Activated CD8-positive, alpha-beta memory T cell treated with anti-CD3 and anti-CD28 coated beads, Interleukin-2, amount 10 ng/mL, durations not matched to agents 7 days and 5 days (primary cell): ENCODE data around the gene ICE1. TPM values are rescaled to one million over a fixed set of nuclear protein-coding genes. Genes with fewer than 3 reads are reported as not detected.
"Not testable (repeated sequence)": the region's sequence is repeated elsewhere in the genome, so short reads cannot be mapped to it uniquely, and the experiment has no call there.

ENCODE experiments used
- ATAC-seq: fragments of 150-1000 bp; cut with Tn5 transposase; one replicate; pipeline ENCODE4 v1.10.0; 2021; ENCODE audit warnings: moderate library complexity
- CTCF ChIA-PET: fragments of 350-600 bp; sonication (Branson Sonifier 250); formaldehyde crosslinking; loops from one replicate; lab custom pipeline; 2021; ENCODE audit warnings: antibody characterized with exemption; lab: Charles Lee
- DNase-seq: peaks from one replicate; pipeline ENCODE4 v3.0.0-alpha.2; 2020
- H3K27ac Mint-ChIP-seq: one replicate; pipeline ENCODE4 v1.8.0; 2021; ENCODE audit warnings: mild to moderate bottlenecking, mixed read lengths
- H3K27me3 Mint-ChIP-seq: one replicate; pipeline ENCODE4 v1.8.0; 2021; ENCODE audit warnings: mixed read lengths
- H3K36me3 Mint-ChIP-seq: one replicate; pipeline ENCODE4 v1.8.0; 2021; ENCODE audit warnings: mild to moderate bottlenecking, mixed read lengths
- H3K4me1 Mint-ChIP-seq: one replicate; pipeline ENCODE4 v1.8.0; 2021; ENCODE audit warnings: mixed read lengths
- H3K4me3 Mint-ChIP-seq: one replicate; pipeline ENCODE4 v1.8.0; 2021; ENCODE audit warnings: mild to moderate bottlenecking, moderate library complexity, mixed read lengths
- H3K9me3 Mint-ChIP-seq: one replicate; pipeline ENCODE4 v1.8.0; 2022; ENCODE audit warnings: low read depth, mixed read lengths
- total RNA-seq, 2 experiments: library from RNA; stranded (reverse); gene quantifications; one replicate each; pipeline ENCODE4 v1.2.3, GENCODE V29; 2021

ICE1 gene
- total RNA-seq, 2 experiments from 2014 or later: 28.9 to 29.7 TPM

GRCh38 chr5:5413856-5414255, 8.6 kb upstream of the ICE1 start:
- H3K4me3 Mint-ChIP-seq, H3K27ac Mint-ChIP-seq, ATAC-seq, CTCF ChIA-PET, H3K27me3 Mint-ChIP-seq, DNase-seq, H3K9me3 Mint-ChIP-seq, H3K36me3 Mint-ChIP-seq, H3K4me1 Mint-ChIP-seq: not testable (repeated sequence)

GRCh38 chr5:5414999-5415398, 7.5 kb upstream of the ICE1 start:
- no peaks in the 10 kb centered on the region for H3K36me3 Mint-ChIP-seq
- DNase-seq (no peak), ATAC-seq (no peak)
- peaks cover 7% of the 10 kb centered on the region for H3K4me1 Mint-ChIP-seq
- H3K27ac Mint-ChIP-seq: no peak overlapping the region
- H3K9me3 Mint-ChIP-seq: peaks cover 4% of the 10 kb centered on the region
- H3K27me3 Mint-ChIP-seq: no peaks in the 10 kb centered on the region
- CTCF ChIA-PET: no interaction called here
- no peak overlapping the region for H3K4me3 Mint-ChIP-seq

GRCh38 chr5:5416733-5417132, 5.7 kb upstream of the ICE1 start:
- Mint-ChIP-seq H3K27me3 (no peaks in the 10 kb centered on the region), H3K36me3 (no peaks in the 10 kb centered on the region), H3K4me1 (peaks cover 20% of the 10 kb centered on the region), H3K27ac (no peak overlapping the region), H3K4me3 (no peak overlapping the region), H3K9me3 (peaks cover 2% of the 10 kb centered on the region)
- CTCF ChIA-PET: no interaction called here
- ATAC-seq (no peak), DNase-seq (no peak)

GRCh38 chr5:5418006-5418405, 4.5 kb upstream of the ICE1 start:
- DNase-seq: no peak
- H3K27ac Mint-ChIP-seq: no peak overlapping the region
- CTCF ChIA-PET: no interaction called here
- no peaks in the 10 kb centered on the region for H3K27me3 Mint-ChIP-seq
- no peaks in the 10 kb centered on the region for H3K9me3 Mint-ChIP-seq
- H3K4me1 Mint-ChIP-seq: peaks cover 22% of the 10 kb centered on the region
- H3K36me3 Mint-ChIP-seq: no peaks in the 10 kb centered on the region
- no peak overlapping the region for H3K4me3 Mint-ChIP-seq
- no peak for ATAC-seq

GRCh38 chr5:5418764-5419163, 3.7 kb upstream of the ICE1 start:
- Mint-ChIP-seq H3K9me3 (no peaks in the 10 kb centered on the region), H3K27me3 (no peaks in the 10 kb centered on the region), H3K36me3 (no peaks in the 10 kb centered on the region), H3K27ac (no peak overlapping the region), H3K4me3 (no peak overlapping the region), H3K4me1 (peaks cover 22% of the 10 kb centered on the region)
- no peak for ATAC-seq
- CTCF ChIA-PET: interaction anchor here (0.8 kb wide), 1 partner anchor 29 kb away, joined by 3 read pairs; no protein-coding TSS in a partner anchor
- no peak for DNase-seq

- no peak overlapping the region for H3K4me3 Mint-ChIP-seq
- no peak overlapping the region for H3K27ac Mint-ChIP-seq
Measured at GRCh38 chr5:5419291-5420210, 2.9 kb upstream of the ICE1 start.

GRCh38 chr5:5420251-5420650, 2.2 kb upstream of the ICE1 start:
- H3K36me3 Mint-ChIP-seq: no peaks in the 10 kb centered on the region
- no peaks in the 10 kb centered on the region for H3K9me3 Mint-ChIP-seq
- H3K27ac Mint-ChIP-seq: no peak overlapping the region
- DNase-seq (no peak), ATAC-seq (no peak)
- CTCF ChIA-PET: no interaction called here
- no peaks in the 10 kb centered on the region for H3K27me3 Mint-ChIP-seq
- H3K4me3 Mint-ChIP-seq: peak overlapping the region; percentile 87
- H3K4me1 Mint-ChIP-seq: peaks cover 22% of the 10 kb centered on the region

More at GRCh38 chr5:5419291-5420210, 2.9 kb upstream of the ICE1 start:
- H3K27me3 Mint-ChIP-seq: no peaks in the 10 kb centered on the region
- DNase-seq (no peak), ATAC-seq (no peak)
- H3K9me3 Mint-ChIP-seq: no peaks in the 10 kb centered on the region
- peaks cover 22% of the 10 kb centered on the region for H3K4me1 Mint-ChIP-seq
- CTCF ChIA-PET: interaction anchor here (0.8 kb wide), 1 partner anchor 30 kb away, joined by 3 read pairs; no protein-coding TSS in a partner anchor
- H3K36me3 Mint-ChIP-seq: no peaks in the 10 kb centered on the region

GRCh38 chr5:5421149-5421960, 1.1 kb upstream of the ICE1 start:
- H3K9me3 Mint-ChIP-seq: no peaks in the 10 kb centered on the region
- H3K27ac Mint-ChIP-seq: peak overlapping the region; percentile 93
- H3K4me3 Mint-ChIP-seq: peak overlapping the region; percentile 87
- CTCF ChIA-PET: interaction anchor here (1.1 kb wide), 2 partner anchors 60 to 277 kb away, joined by 3 to 4 read pairs; no protein-coding TSS in a partner anchor
- DNase-seq: peak; percentile 50
- H3K36me3 Mint-ChIP-seq: no peaks in the 10 kb centered on the region
- peaks cover 22% of the 10 kb centered on the region for H3K4me1 Mint-ChIP-seq
- no peaks in the 10 kb centered on the region for H3K27me3 Mint-ChIP-seq
- peak; percentile 1 for ATAC-seq

- Mint-ChIP-seq H3K27me3 (no peaks in the 10 kb centered on the region), H3K4me3 (peak overlapping the region; percentile 87), H3K4me1 (peaks cover 25% of the 10 kb centered on the region), H3K27ac (peak overlapping the region; percentile 93), H3K36me3 (peaks cover 8% of the 10 kb centered on the region), H3K9me3 (peaks cover 2% of the 10 kb centered on the region)
- DNase-seq (peak; percentile 43), ATAC-seq (peak; percentile 45)
- CTCF ChIA-PET: interaction anchor here (0.5 to 1.2 kb wide), 2 partner anchors 20 to 99 kb away, joined by 3 to 4 read pairs; no protein-coding TSS in a partner anchor
Measured at GRCh38 chr5:5422819-5423515, 490 bp downstream of the ICE1 start.

- H3K27ac Mint-ChIP-seq: no peak overlapping the region
- H3K36me3 Mint-ChIP-seq: peaks cover 13% of the 10 kb centered on the region
- no peak overlapping the region for H3K4me3 Mint-ChIP-seq
- peaks cover 2% of the 10 kb centered on the region for H3K9me3 Mint-ChIP-seq
- H3K4me1 Mint-ChIP-seq: peaks cover 25% of the 10 kb centered on the region
- CTCF ChIA-PET: interaction anchor here (0.5 kb wide), 1 partner anchor 98 kb away, joined by 3 read pairs; no protein-coding TSS in a partner anchor
- H3K27me3 Mint-ChIP-seq: no peaks in the 10 kb centered on the region
- DNase-seq (no peak), ATAC-seq (no peak)
Measured at GRCh38 chr5:5423586-5423985, 1.1 kb downstream of the ICE1 start.

- peak; percentile 58 for DNase-seq
Measured at GRCh38 chr5:5424736-5425135, 2.3 kb downstream of the ICE1 start.

GRCh38 chr5:5430136-5430535, 7.7 kb downstream of the ICE1 start:
- CTCF ChIA-PET: no interaction called here
- H3K36me3 Mint-ChIP-seq: peaks cover 26% of the 10 kb centered on the region
- H3K4me3 Mint-ChIP-seq: no peak overlapping the region
- H3K9me3 Mint-ChIP-seq: peaks cover 2% of the 10 kb centered on the region
- ATAC-seq (no peak), DNase-seq (no peak)
- no peaks in the 10 kb centered on the region for H3K27me3 Mint-ChIP-seq
- H3K27ac Mint-ChIP-seq: no peak overlapping the region
- peaks cover 29% of the 10 kb centered on the region for H3K4me1 Mint-ChIP-seq

More at GRCh38 chr5:5424736-5425135, 2.3 kb downstream of the ICE1 start:
- Mint-ChIP-seq H3K4me1 (peaks cover 25% of the 10 kb centered on the region), H3K4me3 (no peak overlapping the region), H3K27ac (no peak overlapping the region), H3K36me3 (peaks cover 18% of the 10 kb centered on the region), H3K27me3 (no peaks in the 10 kb centered on the region), H3K9me3 (peaks cover 2% of the 10 kb centered on the region)
- ATAC-seq: no peak
- CTCF ChIA-PET: no interaction called here
